Vagina (tissue), 2 donors: Measurements from ENCODE around the gene CYP4F12.

ENCODE experiments used
- CTCF ChIP-seq, 3 experiments: fragments of 450-650 bp in 2 of 3; fragments of 200-600 bp in 1 of 3; sonication (generic) in 1 of 3; IDR thresholded peaks; one replicate each; pipeline ENCODE4 v1.5.1; 2017 to 2019; ENCODE audit warnings: antibody characterized with exemption in 3 of 3, mild to moderate bottlenecking in 2 of 3, moderate library complexity in 2 of 3
- POLR2A ChIP-seq, 2 donors: fragments of 450-650 bp; IDR thresholded peaks; one replicate each; pipeline ENCODE4 v1.6.1; 2017; ENCODE audit warnings: antibody characterized with exemption in 2 of 2, mild to moderate bottlenecking in 2 of 2, moderate library complexity in 2 of 2

GRCh38 chr19:15639596-15639995, 33.3 kb upstream of the CYP4F12 start:
- no peak for TF ChIP-seq POLR2A (IDR thresholded peaks at IDR 0.05)
- TF ChIP-seq CTCF (IDR thresholded peaks at IDR 0.05) = no peak
